ENCODE data around the gene DOK4.
"Not testable (repeated sequence)": the region's sequence is repeated elsewhere in the genome, so short reads cannot be mapped to it uniquely, and the experiment has no call there.

DOK4 gene

GRCh38 chr16:57475711-57476339 is 10.5 kb downstream of the DOK4 start:
- DNase-seq, result peak; percentile 90

- DNase-seq, result peak; percentile 55
These were observed 11.3 kb downstream of the DOK4 start for GRCh38 chr16:57474671-57475661.

- DNase-seq, result no peak
These were observed 12.4 kb downstream of the DOK4 start for GRCh38 chr16:57473906-57474305.

DNA sequence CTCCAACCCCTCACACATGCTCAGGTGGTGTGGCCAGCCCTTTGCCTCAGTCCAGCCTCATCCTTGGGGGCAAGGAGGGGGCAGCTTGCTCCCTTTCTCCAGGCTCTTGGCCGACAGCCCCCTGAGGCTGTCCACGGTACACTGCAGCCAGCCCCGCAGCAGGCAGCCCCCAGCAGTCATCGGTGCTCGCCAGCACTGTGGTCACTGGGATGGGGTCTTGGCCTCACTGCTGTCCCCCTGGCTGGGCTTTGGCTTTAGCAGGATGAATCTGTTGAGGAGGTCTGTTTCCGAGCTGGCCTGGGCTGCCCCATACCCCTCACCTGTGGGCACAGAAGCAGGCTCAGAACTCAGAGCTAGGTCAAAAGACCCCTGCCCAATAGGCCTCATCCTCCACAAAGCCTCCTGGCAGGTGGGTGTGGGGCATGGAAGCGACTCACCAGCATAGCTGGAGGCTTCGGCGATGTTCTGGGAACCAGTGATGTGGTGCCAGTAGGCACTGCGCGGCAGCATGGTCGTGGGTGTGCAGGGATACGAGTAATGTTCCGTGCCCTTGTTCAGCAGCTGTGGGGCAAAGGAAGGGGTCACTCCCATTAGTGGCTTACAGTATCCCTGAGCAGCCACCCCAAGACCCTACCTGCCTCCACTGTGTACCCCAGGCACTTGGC is 13.0 kb downstream of the DOK4 start:
- peak; percentile 53 for DNase-seq

- peak; percentile 45 for DNase-seq
These were observed 13.6 kb downstream of the DOK4 start for GRCh38 chr16:57472665-57473060.

- peak; percentile 50 for DNase-seq
These were observed 14.2 kb downstream of the DOK4 start for GRCh38 chr16:57471852-57472664.

DNA sequence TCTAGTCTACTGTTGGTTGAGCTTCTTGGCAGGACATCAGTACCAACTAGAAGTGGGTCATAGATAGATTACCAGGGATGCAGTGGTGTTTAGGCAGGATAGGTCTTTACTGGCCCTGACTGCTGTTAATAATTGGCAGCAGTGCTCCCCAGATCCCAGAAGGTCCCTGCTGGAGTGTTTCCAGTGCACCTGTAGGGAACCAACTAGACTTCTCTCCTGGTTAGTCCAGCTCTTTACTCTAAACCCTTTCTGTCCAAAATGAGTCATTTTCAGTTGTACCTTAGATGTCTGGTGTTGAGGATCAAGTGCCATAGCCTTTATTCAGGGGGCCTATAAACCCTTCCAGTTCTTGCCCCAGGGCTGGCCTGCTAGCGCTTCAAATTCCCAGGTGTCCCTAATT is 15.1 kb downstream of the DOK4 start:
- no peak for DNase-seq

- DNase-seq, result no peak
These were observed 15.6 kb downstream of the DOK4 start for GRCh38 chr16:57470711-57471110.

DNA sequence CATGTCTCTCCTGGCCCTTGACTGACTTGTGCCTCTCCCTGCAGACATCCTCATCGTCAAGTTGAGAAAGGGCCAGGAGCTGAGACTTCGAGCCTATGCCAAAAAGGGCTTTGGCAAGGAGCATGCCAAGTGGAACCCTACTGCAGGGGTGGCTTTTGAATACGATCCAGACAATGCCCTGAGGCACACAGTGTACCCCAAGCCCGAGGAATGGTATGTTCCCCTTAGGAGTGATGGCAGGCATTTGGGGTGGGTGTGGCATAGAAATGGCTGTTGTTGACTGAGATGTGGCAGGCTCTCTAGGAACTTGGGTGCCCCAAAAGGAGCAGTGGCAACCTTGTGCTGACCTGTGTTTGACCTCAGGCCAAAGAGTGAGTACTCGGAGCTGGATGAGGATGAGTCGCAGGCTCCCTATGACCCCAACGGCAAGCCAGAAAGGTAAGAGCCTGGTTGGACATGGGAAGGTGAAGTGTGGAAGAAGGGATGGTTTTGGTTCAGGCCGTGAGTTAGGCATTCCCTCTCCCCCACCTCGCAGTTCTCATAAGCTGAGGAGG is 16.3 kb downstream of the DOK4 start:
- DNase-seq, result peak; percentile 48

DNA sequence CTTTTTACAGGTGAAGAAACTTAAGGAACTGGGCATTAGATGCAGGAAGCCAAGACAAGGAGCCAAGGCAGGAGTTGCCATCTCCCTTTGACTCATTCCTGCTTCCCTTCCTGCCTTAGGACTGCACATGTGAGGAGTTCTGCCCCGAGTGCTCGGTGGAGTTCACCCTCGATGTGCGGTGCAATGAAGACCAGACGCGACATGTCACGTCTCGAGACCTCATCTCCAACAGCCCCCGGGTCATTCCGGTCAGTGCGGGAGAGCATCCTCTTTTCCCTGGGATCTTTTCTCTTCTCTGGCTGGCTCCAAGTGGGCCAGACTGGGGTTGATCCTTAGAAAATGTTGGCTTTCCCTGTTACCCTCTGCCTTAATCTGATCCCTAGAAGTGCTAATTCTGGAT is 17.2 kb downstream of the DOK4 start:
- no peak for DNase-seq

- DNase-seq, result no peak
These were observed 17.9 kb downstream of the DOK4 start for GRCh38 chr16:57468346-57468745.

DNA sequence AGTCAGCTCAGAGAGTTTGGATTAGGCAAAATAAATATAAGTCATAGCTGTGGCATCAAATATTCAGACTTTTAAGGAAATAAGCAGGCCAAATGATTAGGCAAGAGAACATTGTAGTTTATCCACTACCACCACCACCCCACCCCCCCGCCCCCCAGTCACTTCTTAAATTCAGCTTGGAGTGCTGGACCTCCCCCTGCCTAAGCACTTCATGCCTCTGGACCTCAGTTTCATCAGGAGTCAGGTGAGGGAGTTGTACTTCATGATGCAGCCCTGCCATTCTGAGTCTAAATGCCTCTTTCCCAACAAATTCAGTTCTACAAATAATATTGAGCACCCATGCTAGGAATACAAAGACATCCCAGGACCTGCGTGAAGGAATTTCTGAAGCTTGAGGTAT is 21.8 kb downstream of the DOK4 start:
- no peak for DNase-seq

- no peak for DNase-seq
These were observed 23.3 kb downstream of the DOK4 start for GRCh38 chr16:57462978-57463362.

GRCh38 chr16:57462209-57462977 is 23.9 kb downstream of the DOK4 start, which contains the start of gene POLR2C:
TSS of gene POLR2C (plus strand) at chr16:57462679. CDS start at chr16:57462725, 46 bp downstream.
- peak; percentile 98 for DNase-seq

GRCh38 chr16:57452021-57452420 is 34.3 kb downstream of the DOK4 start:
- DNase-seq, result no peak

GRCh38 chr16:57447186-57447962 is 38.9 kb downstream of the DOK4 start, which contains the start of the genes CIAPIN1 and COQ9:
TSS of gene CIAPIN1 (minus strand) at chr16:57447385. CDS start at chr16:57440928, 6,457 bp downstream.
TSS of gene COQ9 (plus strand) at chr16:57447479. CDS start at chr16:57447506, 27 bp downstream.
- peak; percentile 95 for DNase-seq

DNA sequence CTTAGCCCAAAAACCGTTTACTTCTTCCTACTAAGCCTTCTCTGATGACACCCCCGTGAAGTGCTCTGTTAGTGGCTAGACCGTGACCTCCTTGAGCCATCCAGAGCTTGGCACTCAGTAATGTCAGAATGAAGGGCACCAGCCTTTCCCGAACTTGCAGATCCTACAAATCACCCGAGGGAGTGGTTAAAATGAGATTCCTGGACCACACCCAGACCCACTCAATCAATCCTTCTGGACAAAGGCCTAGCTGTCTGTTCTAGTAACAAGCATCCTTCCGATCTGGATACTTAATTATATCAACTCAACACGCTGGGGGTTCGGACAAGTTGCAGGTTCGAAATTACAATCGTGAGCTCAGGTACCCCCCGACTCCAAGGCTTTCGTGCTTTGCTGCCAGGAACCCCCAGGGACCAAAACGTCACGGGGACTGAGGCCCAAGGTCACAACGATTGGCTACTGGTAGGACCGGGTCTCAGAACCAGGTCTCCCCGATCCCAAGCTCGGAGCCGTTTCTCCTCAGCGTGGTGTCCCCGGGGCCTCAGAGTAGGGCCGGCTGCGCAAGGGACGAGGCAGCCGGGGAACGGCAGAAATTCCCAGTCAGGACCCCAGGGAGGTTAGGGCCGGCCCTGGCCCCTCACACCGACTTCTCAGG is 39.6 kb downstream of the DOK4 start:
- no peak for DNase-seq

- DNase-seq, result no peak
These were observed 40.8 kb downstream of the DOK4 start for GRCh38 chr16:57445510-57445909.

- no peak for DNase-seq
These were observed 41.6 kb downstream of the DOK4 start for GRCh38 chr16:57444711-57445110.

DNA sequence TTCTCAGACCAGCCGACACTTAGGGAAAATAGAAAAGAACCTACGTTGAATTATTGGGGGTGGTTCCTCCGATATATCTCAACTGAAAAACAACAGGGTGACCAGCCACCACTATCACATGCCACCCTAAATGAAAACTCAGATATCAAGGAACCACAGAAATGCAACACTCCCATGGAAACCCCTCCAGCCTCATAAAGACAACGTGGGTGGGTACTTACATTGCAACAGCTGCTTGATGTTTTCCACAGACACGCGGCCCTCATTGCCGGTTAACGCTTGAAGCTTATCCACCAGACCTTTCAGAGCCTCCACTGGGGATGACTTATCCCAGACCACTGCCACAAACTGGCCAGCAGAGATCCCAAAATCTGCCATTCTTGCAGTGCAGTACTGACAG is 45.7 kb downstream of the DOK4 start:
- DNase-seq, result not testable (repeated sequence)

Measured in activated CD8-positive, alpha-beta memory T cell treated with anti-CD3 and anti-CD28 coated beads, Interleukin-2, amount 50 U/mL, for 48 hours (primary cell).